Thyroid gland (tissue), 4 donors: ENCODE results near the gene PPFIA3. TPM values are rescaled to one million over a fixed set of nuclear protein-coding genes. Genes with fewer than 3 reads are reported as not detected.

Experiments used
- DNase-seq, 2 donors: peaks; one replicate each; pipeline ENCODE4 v3.0.0-alpha.2; 2019
- H3K27ac ChIP-seq, 3 donors: fragments of 200-600 bp; sonication (generic); 1 replicate in 2 of 3; 2 replicates in 1 of 3; pipeline ENCODE4 v1.5.1; 2016 to 2019; ENCODE audit warnings: mild to moderate bottlenecking in 1 of 3, moderate library complexity in 1 of 3
- H3K27me3 ChIP-seq: fragments of 200-600 bp; sonication (generic); one replicate; pipeline ENCODE4 v1.5.1; 2019
- H3K36me3 ChIP-seq, 2 donors: fragments of 200-600 bp; sonication (generic); one replicate each; pipeline ENCODE4 v1.5.1; 2016 to 2019
- H3K4me1 ChIP-seq, 2 donors: fragments of 200-600 bp; sonication (generic); one replicate each; pipeline ENCODE4 v1.5.1; 2017 to 2019
- H3K4me3 ChIP-seq, 3 donors: fragments of 200-600 bp; sonication (generic); replicated peaks in 1 of 3; 1 replicate in 2 of 3; 2 replicates in 1 of 3; pipeline ENCODE4 v1.5.1; 2016; ENCODE audit warnings: mild to moderate bottlenecking in 1 of 3
- H3K9me3 ChIP-seq: fragments of 200-600 bp; sonication (generic); one replicate; pipeline ENCODE4 v1.5.1; 2017
- POLR2A ChIP-seq, 2 donors: fragments of 450-650 bp; IDR thresholded peaks; one replicate each; pipeline ENCODE4 v1.6.1; 2017; ENCODE audit warnings: antibody characterized with exemption in 2 of 2, mild to moderate bottlenecking in 2 of 2, moderate library complexity in 1 of 2
- WGBS, 2 donors: methylation state at CpG; one replicate each; pipeline ENCODE4 v1.1.5; 2017; 5-methylcytosine and 5-hydroxymethylcytosine counted together
- intact Hi-C: fragments of 100-400 bp; cut with DNase I; formaldehyde crosslinking; loops from one replicate; pipeline ENCODE4 v1.15.1; 2023
- total RNA-seq, 4 donors: library from RNA; depleted of rRNA; stranded (reverse); fragments of >200 nt; gene quantifications; one replicate each; pipeline ENCODE4 v1.2.3, GENCODE V29; 2016
- TF ChIP-seq, protein P1 (sequence below), 6 experiments: fragments of 200-600 bp in 3 of 6; fragments of 450-650 bp in 3 of 6; sonication (generic) in 3 of 6; IDR thresholded peaks; one replicate each; pipeline ENCODE4 v1.5.1; 2016 to 2019; ENCODE audit warnings: antibody characterized with exemption in 6 of 6, mild to moderate bottlenecking in 2 of 6, inconsistent platforms in 1 of 6, moderate library complexity in 1 of 6

Gene PPFIA3
- total RNA-seq = 1 to 10 TPM; 4.6 to 7.4 (median 5.3) TPM

DNA sequence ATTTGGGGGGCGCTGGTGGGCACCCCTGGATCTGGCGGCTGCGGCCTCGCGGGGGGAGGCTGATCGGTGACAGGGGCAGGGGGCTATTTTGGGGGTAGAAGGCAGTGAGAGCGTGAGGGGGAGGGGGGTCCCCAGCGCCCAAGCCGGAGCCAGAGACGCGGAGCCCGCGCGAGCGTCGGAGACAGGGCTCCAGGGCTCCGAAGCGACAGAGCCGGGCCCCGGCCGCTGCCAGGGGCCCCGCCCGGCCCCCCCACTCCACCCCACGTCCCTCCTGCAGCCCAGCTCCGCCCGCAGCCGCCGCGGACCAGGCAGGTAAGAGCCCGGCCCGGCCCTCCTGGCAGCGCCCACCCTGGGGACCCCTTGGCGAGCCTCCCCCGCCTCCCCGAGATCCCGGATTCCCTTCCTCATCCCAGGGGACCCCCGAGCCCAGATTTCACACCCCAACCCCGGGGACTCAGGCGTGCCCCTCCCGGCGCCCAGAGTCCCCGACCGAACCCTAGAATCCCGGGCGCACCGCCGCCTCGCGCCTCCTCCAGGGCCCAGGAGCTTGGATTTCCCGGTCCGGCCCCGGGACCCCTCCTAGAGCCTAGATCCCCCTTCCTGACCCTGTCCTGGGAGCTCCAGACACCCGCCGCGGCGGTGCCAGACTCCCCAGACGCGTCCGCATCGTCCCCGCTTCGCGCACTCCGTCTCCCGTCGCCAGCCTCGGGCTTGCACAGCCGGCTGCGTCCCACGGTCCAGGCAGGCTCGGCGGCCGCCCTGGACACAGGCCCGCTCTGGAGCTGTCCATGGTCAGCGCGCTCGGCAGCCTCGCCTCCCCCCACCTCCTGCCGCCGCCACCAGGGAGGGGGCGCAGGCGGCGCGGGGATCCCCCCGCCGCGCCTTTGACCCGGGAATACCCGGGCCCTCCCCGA lies at the start of gene PPFIA3:
Gene PPFIA3 (plus strand): TSS at position 134 of the 914 bp plus-strand sequence. CDS start 8,330 bp downstream, outside the sequence.
- Histone ChIP-seq H3K36me3 (no peaks in the 10 kb centered on the region), H3K4me3 (peak within 1 kb of the TSS; percentile 20 to 49 (median 21)), H3K27me3 (no peaks in the 10 kb centered on the region), H3K9me3 (no peaks in the 10 kb centered on the region), H3K4me1 (peaks cover 19 to 22% of the 10 kb centered on the region in 2 donors), H3K27ac (peak within 1 kb of the TSS; percentile 93 to 98 (median 95))
- TF ChIP-seq POLR2A (IDR thresholded peaks at IDR 0.05) = no peak
- TF ChIP-seq, protein P1, sequence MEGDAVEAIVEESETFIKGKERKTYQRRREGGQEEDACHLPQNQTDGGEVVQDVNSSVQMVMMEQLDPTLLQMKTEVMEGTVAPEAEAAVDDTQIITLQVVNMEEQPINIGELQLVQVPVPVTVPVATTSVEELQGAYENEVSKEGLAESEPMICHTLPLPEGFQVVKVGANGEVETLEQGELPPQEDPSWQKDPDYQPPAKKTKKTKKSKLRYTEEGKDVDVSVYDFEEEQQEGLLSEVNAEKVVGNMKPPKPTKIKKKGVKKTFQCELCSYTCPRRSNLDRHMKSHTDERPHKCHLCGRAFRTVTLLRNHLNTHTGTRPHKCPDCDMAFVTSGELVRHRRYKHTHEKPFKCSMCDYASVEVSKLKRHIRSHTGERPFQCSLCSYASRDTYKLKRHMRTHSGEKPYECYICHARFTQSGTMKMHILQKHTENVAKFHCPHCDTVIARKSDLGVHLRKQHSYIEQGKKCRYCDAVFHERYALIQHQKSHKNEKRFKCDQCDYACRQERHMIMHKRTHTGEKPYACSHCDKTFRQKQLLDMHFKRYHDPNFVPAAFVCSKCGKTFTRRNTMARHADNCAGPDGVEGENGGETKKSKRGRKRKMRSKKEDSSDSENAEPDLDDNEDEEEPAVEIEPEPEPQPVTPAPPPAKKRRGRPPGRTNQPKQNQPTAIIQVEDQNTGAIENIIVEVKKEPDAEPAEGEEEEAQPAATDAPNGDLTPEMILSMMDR (IDR thresholded peaks at IDR 0.05) = no peak
- DNase-seq = peak; percentile 75 to 78
- intact Hi-C loops = loop anchor here (5.0 kb wide), 1 partner anchor 33 kb away; no protein-coding TSS in a partner anchor
- WGBS, 2 donors = 0% methylated on average over 20 of the region's 90 CpGs; no CpG with 5 or more reads in 1 of the 2 donors

DNA sequence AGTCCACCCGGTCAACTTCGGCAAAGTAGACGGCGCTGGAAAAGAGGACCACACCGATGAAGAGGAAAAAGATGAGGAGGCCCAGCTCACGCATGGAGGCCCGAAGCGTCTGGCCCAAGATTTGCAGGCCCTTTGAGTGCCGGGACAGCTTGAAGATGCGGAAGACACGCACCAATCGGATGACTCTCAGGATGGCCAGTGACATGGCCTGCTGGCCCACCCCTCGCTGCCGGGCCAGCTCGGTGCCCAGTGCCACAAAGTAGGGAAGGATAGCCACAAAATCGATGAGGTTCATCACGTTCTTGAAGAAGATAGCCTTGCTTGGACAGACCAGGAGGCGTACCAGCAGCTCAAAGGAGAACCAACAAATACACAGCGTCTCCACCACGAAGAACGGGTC lies 48.9 kb upstream of the PPFIA3 start:
- Histone ChIP-seq H3K9me3 (no peaks in the 10 kb centered on the region), H3K4me3 (no peak overlapping the region), H3K4me1 (peaks cover 4 to 11% of the 10 kb centered on the region in 2 donors), H3K36me3 (no peaks in the 10 kb centered on the region), H3K27me3 (peaks cover 11% of the 10 kb centered on the region), H3K27ac (no peak overlapping the region)
- intact Hi-C loops = no loop called here
- 93 to 95% methylated on average over 18 to 21 of the region's 21 CpGs for WGBS, 2 donors
- TF ChIP-seq POLR2A (IDR thresholded peaks at IDR 0.05) = no peak
- TF ChIP-seq, protein P1 (IDR thresholded peaks at IDR 0.05) = no peak
- DNase-seq = no peak

DNA sequence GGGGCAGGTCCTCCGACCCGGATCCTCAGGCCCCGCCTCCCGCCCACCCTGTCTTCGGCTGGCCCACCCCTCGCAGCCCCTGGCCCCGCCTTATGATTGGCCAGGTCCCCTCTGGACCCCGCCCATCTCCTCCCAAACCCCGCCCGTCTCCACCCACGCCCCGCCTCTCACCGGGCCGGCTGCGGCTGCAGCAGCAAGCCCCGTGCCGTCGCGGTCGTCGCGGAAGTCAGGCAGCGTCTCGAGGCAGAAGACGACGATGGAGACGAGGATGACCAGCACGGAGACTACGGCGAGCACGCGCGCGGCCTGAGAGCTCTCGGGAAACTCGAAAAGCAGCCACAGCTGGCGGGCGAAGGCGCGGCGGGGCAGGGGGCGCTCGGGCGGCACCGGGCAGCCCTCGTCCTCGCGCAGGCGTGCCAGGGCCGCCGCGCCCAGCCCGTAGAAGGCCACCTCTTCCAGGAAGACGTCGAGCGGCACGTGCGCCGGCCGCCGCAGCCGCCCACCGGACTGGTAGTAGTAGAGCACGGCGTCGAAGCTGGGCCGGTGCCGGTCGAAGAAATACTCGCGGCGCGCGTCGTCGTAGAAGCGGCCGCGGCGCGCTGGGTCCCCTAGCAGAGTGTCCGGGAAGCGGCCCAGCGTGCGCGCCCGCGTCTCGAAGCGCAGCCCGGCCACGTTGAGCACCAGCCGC lies 47.3 kb upstream of the PPFIA3 start:
- peaks cover 11% of the 10 kb centered on the region for H3K27me3 ChIP-seq
- intact Hi-C loops = no loop called here
- no peaks in the 10 kb centered on the region for H3K9me3 ChIP-seq
- DNase-seq = no peak
- H3K27ac ChIP-seq = no peak overlapping the region
- no peaks in the 10 kb centered on the region for H3K36me3 ChIP-seq
- WGBS, 2 donors = 3 to 10% methylated on average over 4 to 58 of the region's 93 CpGs
- H3K4me1 ChIP-seq = peaks cover 4 to 11% of the 10 kb centered on the region in 2 donors
- TF ChIP-seq, protein P1 (IDR thresholded peaks at IDR 0.05) = no peak
- TF ChIP-seq POLR2A (IDR thresholded peaks at IDR 0.05) = no peak
- H3K4me3 ChIP-seq = no peak overlapping the region

DNA sequence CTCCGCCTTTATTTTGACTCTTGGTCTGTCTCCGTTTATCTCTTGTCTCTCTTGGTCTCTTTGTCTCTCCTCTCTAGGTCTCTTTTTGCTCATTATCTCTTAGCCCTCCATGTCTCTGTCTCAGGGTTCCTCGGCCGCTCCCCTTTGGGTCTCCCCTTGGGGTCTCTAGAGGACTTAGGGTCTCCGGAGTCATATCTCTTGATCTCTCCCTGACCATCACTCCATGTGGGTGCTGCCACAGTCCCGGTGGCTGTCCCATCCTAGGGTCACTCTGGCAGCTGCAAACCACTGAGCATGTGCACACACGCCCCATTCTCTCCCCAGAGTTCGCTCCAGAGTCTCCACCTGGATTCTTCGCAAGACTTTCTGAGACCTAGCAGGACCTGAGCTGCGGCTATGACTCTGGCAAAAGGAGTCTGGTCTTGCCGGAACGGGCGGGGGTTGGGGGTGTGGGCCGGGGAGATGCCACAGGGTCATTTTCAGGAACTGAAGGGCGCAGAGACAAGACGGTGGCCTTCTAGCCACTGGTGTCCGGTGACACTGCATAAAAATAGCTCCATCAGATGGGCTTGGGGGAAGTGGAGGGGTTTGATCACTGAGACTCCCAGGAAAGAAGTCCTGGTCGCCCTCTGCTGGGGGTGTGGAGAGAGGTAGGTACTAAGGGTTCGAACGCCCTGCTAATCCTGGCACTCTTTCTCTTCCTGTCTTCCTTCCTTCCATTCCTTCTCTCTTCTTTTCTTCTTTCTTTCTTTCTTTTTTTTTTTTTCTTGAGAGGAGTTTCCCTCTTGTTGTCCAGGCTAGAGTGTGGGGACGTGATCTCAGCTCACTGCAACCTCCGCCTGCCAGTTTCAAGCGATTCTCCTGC lies 45.6 kb upstream of the PPFIA3 start:
- H3K27me3 ChIP-seq = peaks cover 11% of the 10 kb centered on the region
- H3K4me1 ChIP-seq = peaks cover 4 to 11% of the 10 kb centered on the region in 2 donors
- WGBS, 2 donors = 60 to 68% methylated on average over 23 of the region's 23 CpGs
- TF ChIP-seq, protein P1 (IDR thresholded peaks at IDR 0.05) = no peak
- no peak for TF ChIP-seq POLR2A (IDR thresholded peaks at IDR 0.05)
- no peaks in the 10 kb centered on the region for H3K36me3 ChIP-seq
- H3K9me3 ChIP-seq = no peaks in the 10 kb centered on the region
- intact Hi-C loops = no loop called here
- no peak overlapping the region for H3K27ac ChIP-seq
- no peak overlapping the region for H3K4me3 ChIP-seq
- DNase-seq = no peak
